Ovary (tissue), 3 donors: ENCODE measurements around the gene KRTAP10-6.

Source experiments
- EP300 ChIP-seq: sonication (generic); formaldehyde crosslinking; IDR thresholded peaks from one replicate; pipeline ENCODE4 v1.6.1; 2017; ENCODE audit warnings: antibody characterized with exemption
- POLR2A ChIP-seq: fragments of 450-650 bp; IDR thresholded peaks from one replicate; pipeline ENCODE4 v1.6.1; 2017; ENCODE audit warnings: antibody characterized with exemption, mild to moderate bottlenecking, moderate library complexity
- TF ChIP-seq, protein P1 (sequence below), 3 donors: fragments of 450-650 bp in 2 of 3; fragments of 200-600 bp in 1 of 3; IDR thresholded peaks; one replicate each; pipeline versions ENCODE4 v1.5.1 to v1.8.0; 2016 to 2022; ENCODE audit warnings: antibody characterized with exemption in 3 of 3, mild to moderate bottlenecking in 1 of 3
- donor health status: DM: no; HTN: no; CAD: no.

DNA sequence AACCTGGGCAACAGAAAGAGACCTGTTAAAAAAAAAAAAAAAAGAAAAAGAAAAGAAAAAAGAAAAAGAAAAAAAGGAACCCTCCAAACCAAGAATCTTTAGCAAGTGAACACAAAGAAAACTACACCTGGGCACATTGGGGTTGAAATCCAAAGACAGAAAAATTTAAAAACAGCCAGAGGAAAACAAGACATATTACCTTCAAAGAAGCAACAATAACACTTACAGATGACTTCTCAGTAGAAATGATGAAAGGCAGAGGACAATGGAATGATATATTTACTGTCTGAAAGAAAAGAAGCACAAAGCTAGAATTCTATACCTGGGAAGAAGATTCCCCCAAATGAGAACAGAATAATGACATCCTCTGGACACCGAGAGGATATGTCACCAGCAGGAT is 49.6 kb downstream of the KRTAP10-6 start:
- TF ChIP-seq, protein P1, sequence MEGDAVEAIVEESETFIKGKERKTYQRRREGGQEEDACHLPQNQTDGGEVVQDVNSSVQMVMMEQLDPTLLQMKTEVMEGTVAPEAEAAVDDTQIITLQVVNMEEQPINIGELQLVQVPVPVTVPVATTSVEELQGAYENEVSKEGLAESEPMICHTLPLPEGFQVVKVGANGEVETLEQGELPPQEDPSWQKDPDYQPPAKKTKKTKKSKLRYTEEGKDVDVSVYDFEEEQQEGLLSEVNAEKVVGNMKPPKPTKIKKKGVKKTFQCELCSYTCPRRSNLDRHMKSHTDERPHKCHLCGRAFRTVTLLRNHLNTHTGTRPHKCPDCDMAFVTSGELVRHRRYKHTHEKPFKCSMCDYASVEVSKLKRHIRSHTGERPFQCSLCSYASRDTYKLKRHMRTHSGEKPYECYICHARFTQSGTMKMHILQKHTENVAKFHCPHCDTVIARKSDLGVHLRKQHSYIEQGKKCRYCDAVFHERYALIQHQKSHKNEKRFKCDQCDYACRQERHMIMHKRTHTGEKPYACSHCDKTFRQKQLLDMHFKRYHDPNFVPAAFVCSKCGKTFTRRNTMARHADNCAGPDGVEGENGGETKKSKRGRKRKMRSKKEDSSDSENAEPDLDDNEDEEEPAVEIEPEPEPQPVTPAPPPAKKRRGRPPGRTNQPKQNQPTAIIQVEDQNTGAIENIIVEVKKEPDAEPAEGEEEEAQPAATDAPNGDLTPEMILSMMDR (IDR thresholded peaks at IDR 0.05) = no peak
- TF ChIP-seq POLR2A (no peak), EP300 (no peak)
